Prostate gland (tissue), 2 donors: Measurements from ENCODE around the gene LBX2. TPM values are rescaled to one million over a fixed set of nuclear protein-coding genes. Genes with fewer than 3 reads are reported as not detected.

ENCODE experiments used
- DNase-seq: peaks from one replicate; pipeline ENCODE4 v3.0.0-alpha.2; 2019; ENCODE audit warnings: low spot score
- H3K27ac ChIP-seq, 2 donors: fragments of 200-600 bp; sonication (generic); 2 replicates each; pipeline ENCODE4 v1.5.1; 2017 to 2019
- H3K27me3 ChIP-seq: fragments of 200-600 bp; sonication (generic); replicated peaks from 2 replicates; pipeline ENCODE4 v1.5.1; 2019; ENCODE audit not compliant: insufficient read depth
- H3K36me3 ChIP-seq, 2 donors: fragments of 200-600 bp; sonication (generic); 1 replicate in 1 of 2; 2 replicates in 1 of 2; pipeline versions ENCODE4 v1.5.1 to v1.8.1; 2017 to 2019
- H3K4me1 ChIP-seq: fragments of 200-600 bp; sonication (generic); replicated peaks from 2 replicates; pipeline ENCODE4 v1.5.1; 2019
- H3K4me3 ChIP-seq, 2 donors: fragments of 200-600 bp; sonication (generic); 2 replicates each; pipeline ENCODE4 v1.5.1; 2017 to 2019
- H3K9me3 ChIP-seq: fragments of 200-600 bp; sonication (generic); 2 replicates; pipeline ENCODE4 v1.5.1; 2017
- CTCF ChIP-seq, 4 experiments: fragments of 200-600 bp in 2 of 4; fragments of 450-650 bp in 2 of 4; sonication (generic) in 2 of 4; IDR thresholded peaks; 1 replicate in 3 of 4; 2 replicates in 1 of 4; pipeline ENCODE4 v1.5.1; 2016 to 2019; ENCODE audit warnings: antibody characterized with exemption in 4 of 4, mild to moderate bottlenecking in 2 of 4, moderate library complexity in 2 of 4
- POLR2A ChIP-seq: fragments of 450-650 bp; IDR thresholded peaks from one replicate; pipeline ENCODE4 v1.6.1; 2016; ENCODE audit warnings: antibody characterized with exemption, mild to moderate bottlenecking
- POLR2AphosphoS5 ChIP-seq: sonication (generic); formaldehyde crosslinking; IDR thresholded peaks from one replicate; pipeline ENCODE4 v1.6.1; 2017; ENCODE audit warnings: antibody characterized with exemption
- WGBS: methylation state at CpG from one replicate; pipeline ENCODE4 v1.1.5; 2018; 5-methylcytosine and 5-hydroxymethylcytosine counted together
- intact Hi-C: fragments of 100-400 bp; cut with DNase I; formaldehyde crosslinking; loops from one replicate; pipeline ENCODE4 v1.14.2; 2022
- total RNA-seq, 2 donors: library from RNA; depleted of rRNA; stranded (reverse); fragments of >200 nt; gene quantifications; one replicate each; pipeline ENCODE4 v1.1.0, GENCODE V29; 2016

LBX2 gene
- total RNA-seq, 2 donors from 2014 or later, result 1.2 TPM; not detected in 1

DNA sequence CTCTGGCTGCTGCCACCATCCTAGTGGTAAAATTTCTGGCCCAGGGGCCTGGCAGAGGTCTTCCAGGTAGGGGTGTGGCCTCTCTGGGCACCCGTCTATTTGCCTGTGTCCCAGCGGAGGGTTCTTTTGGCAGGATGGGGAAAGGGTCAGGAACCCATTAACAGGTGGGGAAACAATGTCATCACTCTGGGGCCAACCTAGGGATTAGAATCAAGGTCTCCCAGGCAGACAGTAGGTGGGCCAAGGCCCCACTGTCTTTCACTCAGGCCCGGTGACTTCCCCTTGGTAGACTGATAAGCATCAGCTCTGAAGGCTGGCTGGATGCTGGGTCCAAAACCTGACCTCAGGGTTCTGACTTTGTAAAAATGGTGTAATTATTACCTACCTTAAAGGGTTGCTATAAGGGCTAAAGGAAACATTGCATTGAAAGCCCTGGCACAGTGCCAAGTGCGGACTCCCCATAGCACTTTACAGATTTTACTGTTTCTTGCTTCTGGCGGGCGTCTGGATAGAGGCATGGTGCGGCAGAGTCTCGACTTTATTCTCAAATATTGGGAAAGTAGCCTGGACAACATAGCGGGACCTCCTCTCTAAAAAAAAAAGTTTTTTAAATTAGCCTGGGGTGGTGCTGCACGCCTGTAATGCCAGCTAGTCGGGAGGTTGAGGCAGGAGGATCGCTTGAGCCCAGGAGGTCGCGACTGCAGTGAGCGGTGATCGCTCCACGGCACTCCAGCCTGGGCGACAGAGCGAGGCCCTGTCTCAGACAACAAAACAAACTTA is 2.2 kb downstream of the LBX2 start:
- no peak for TF ChIP-seq POLR2AphosphoS5
- no peak for TF ChIP-seq CTCF (IDR thresholded peaks at IDR 0.05)
- no peak for TF ChIP-seq POLR2A
- Histone ChIP-seq H3K4me1 (no peaks in the 10 kb centered on the region), H3K36me3 (peaks cover 8 to 9% of the 10 kb centered on the region in 2 donors), H3K9me3 (no peaks in the 10 kb centered on the region), H3K4me3 (no peak overlapping the region), H3K27me3 (peaks cover 16% of the 10 kb centered on the region), H3K27ac (no peak overlapping the region)
- intact Hi-C loops, result no loop called here
- WGBS, result 58% methylated on average over 19 of the region's 19 CpGs
- DNase-seq, result no peak

- H3K4me3 ChIP-seq, result no peak overlapping the region
- peaks cover 16% of the 10 kb centered on the region for H3K27me3 ChIP-seq
- DNase-seq, result no peak
- no peaks in the 10 kb centered on the region for H3K9me3 ChIP-seq
- no peaks in the 10 kb centered on the region for H3K4me1 ChIP-seq
- TF ChIP-seq POLR2AphosphoS5 (no peak), CTCF (IDR thresholded peaks at IDR 0.05) (no peak), POLR2A (no peak)
- intact Hi-C loops, result no loop called here
- WGBS, result 100% methylated on average over 1 of the region's 1 CpG
- H3K36me3 ChIP-seq, result peaks cover 17 to 24% of the 10 kb centered on the region in 2 donors
- no peak overlapping the region for H3K27ac ChIP-seq
Observed at GRCh38 chr2:74495440-74495839, 4.0 kb downstream of the LBX2 start.

- Histone ChIP-seq H3K27me3 (peaks cover 5% of the 10 kb centered on the region), H3K4me1 (no peaks in the 10 kb centered on the region), H3K9me3 (no peaks in the 10 kb centered on the region), H3K27ac (no peak overlapping the region), H3K4me3 (no peak overlapping the region), H3K36me3 (peaks cover 17 to 24% of the 10 kb centered on the region in 2 donors)
- WGBS, result 92% methylated on average over 3 of the region's 3 CpGs
- no peak for DNase-seq
- intact Hi-C loops, result no loop called here
- TF ChIP-seq CTCF (IDR thresholded peaks at IDR 0.05) (no peak), POLR2A (no peak), POLR2AphosphoS5 (no peak)
Observed at GRCh38 chr2:74493546-74493945, 5.9 kb downstream of the LBX2 start.

DNA sequence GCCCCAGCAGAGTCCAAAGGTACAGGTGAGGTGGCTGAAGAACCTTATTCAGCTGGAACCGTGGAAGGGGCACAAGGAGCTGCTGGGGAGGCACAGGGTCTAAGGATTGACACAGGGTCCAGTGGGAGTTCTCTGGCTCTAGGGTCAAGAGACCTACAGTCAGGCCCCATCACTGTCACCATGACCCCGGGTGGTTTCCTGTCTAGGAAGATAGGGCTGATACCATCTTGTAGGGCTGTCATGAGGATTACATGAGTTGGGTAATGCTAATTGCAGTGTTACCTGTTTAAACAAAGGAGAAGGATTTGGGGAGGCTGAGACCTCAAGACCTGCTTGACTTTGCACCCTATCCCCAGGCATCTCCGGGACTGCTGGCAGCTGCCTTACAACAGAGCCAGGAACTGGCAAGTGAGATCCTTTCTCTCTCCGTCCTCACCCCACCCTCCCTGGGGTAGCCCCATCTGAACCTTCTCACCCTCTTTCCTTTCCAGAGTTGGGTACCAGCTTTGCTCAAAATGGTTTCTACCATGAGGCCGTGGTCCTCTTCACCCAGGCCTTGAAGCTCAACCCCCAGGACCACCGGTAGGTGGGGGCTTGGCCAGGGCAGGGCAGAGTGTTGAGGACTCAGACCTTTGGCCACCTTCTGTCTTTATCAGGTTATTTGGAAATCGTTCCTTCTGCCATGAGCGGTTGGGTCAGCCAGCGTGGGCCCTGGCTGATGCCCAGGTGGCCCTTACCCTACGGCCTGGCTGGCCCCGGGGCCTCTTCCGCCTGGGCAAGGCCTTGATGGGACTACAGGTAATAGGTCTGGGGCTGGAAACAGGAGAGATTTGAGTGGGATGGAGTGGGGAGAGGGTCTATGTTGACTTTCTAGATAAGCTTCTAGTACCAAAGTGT is 7.5 kb downstream of the LBX2 start:
- DNase-seq, result no peak
- no peaks in the 10 kb centered on the region for H3K4me1 ChIP-seq
- peaks cover 17 to 24% of the 10 kb centered on the region in 2 donors for H3K36me3 ChIP-seq
- 92% methylated on average over 12 of the region's 12 CpGs for WGBS
- intact Hi-C loops, result no loop called here
- H3K4me3 ChIP-seq, result no peak overlapping the region
- TF ChIP-seq CTCF (IDR thresholded peaks at IDR 0.05) (no peak), POLR2A (no peak), POLR2AphosphoS5 (no peak)
- no peak overlapping the region for H3K27ac ChIP-seq
- no peaks in the 10 kb centered on the region for H3K9me3 ChIP-seq
- H3K27me3 ChIP-seq, result no peaks in the 10 kb centered on the region
